Occipital lobe (tissue), 2 donors: ENCODE results near the gene FOXD3. TPM values are rescaled to one million over a fixed set of nuclear protein-coding genes. Genes with fewer than 3 reads are reported as not detected.
"Not testable (repeated sequence)": the region's sequence is repeated elsewhere in the genome, so short reads cannot be mapped to it uniquely, and the experiment has no call there.

Experiments used
- DNase-seq: peaks from one replicate; lab custom pipeline; 2025; lab: John Stamatoyannopoulos, UW
- total RNA-seq: library from RNA; depleted of rRNA; stranded (reverse); fragments of >200 nt; gene quantifications from one replicate; pipeline ENCODE4 v1.2.3, GENCODE V29; 2014

The FOXD3 gene
- total RNA-seq, 1 donor from 2014 or later = not detected

- DNase-seq = no peak
These were observed 1.1 kb upstream of the FOXD3 start for GRCh38 chr1:63321066-63321784.

GRCh38 chr1:63321785-63322113, 618 bp upstream of the FOXD3 start:
- DNase-seq = no peak

GRCh38 chr1:63322944-63323864, 837 bp downstream of the FOXD3 start:
- DNase-seq = no peak

- no peak for DNase-seq
These were observed 1.8 kb downstream of the FOXD3 start for GRCh38 chr1:63323865-63324778.

GRCh38 chr1:63324779-63325119, 2.4 kb downstream of the FOXD3 start:
- DNase-seq = no peak

- DNase-seq = no peak
These were observed 3.1 kb downstream of the FOXD3 start for GRCh38 chr1:63325279-63325985.

- no peak for DNase-seq
These were observed 3.7 kb downstream of the FOXD3 start for GRCh38 chr1:63326106-63326472.

- DNase-seq = no peak
These were observed 4.4 kb downstream of the FOXD3 start for GRCh38 chr1:63326473-63327380.

- no peak for DNase-seq
These were observed 5.2 kb downstream of the FOXD3 start for GRCh38 chr1:63327417-63328054.

- DNase-seq = no peak
These were observed 5.8 kb downstream of the FOXD3 start for GRCh38 chr1:63328122-63328521.

GRCh38 chr1:63328781-63329180, 6.4 kb downstream of the FOXD3 start:
- no peak for DNase-seq

- DNase-seq = no peak
These were observed 7.4 kb downstream of the FOXD3 start for GRCh38 chr1:63329621-63330330.

- DNase-seq = no peak
These were observed 8.1 kb downstream of the FOXD3 start for GRCh38 chr1:63330331-63330916.

- no peak for DNase-seq
These were observed 20.0 kb downstream of the FOXD3 start for GRCh38 chr1:63342402-63342801.

GRCh38 chr1:63343922-63344321, 21.6 kb downstream of the FOXD3 start:
- DNase-seq = no peak

GRCh38 chr1:63350320-63350719, 28.0 kb downstream of the FOXD3 start:
- DNase-seq = no peak

GRCh38 chr1:63352736-63353135, 30.4 kb downstream of the FOXD3 start:
- DNase-seq = no peak

- DNase-seq = not testable (repeated sequence)
These were observed 33.9 kb downstream of the FOXD3 start for GRCh38 chr1:63356234-63356633.

GRCh38 chr1:63359561-63359960, 37.2 kb downstream of the FOXD3 start:
- DNase-seq = no peak
